BLaER1 treated with 17β-estradiol and CSF1 and Interleukin-3, amounts not matched to agents 10 nM and 100 nM (cell line): ENCODE results near the gene USP13.
"Not testable (repeated sequence)": the region's sequence is repeated elsewhere in the genome, so short reads cannot be mapped to it uniquely, and the experiment has no call there.

Source experiments
- H3K27ac ChIP-seq, 11 experiments: shearing (Covaris generic); formaldehyde crosslinking; 2 replicates each; pipeline ENCODE4 v1.8.1; 2022
- H3K27me3 ChIP-seq, 11 experiments: shearing (Covaris generic); formaldehyde crosslinking; 2 replicates each; pipeline ENCODE4 v1.8.1; 2022
- H3K36me3 ChIP-seq, 11 experiments: shearing (Covaris generic); formaldehyde crosslinking; 2 replicates each; pipeline ENCODE4 v1.8.1; 2022
- H3K4me1 ChIP-seq, 10 experiments: shearing (Covaris generic); formaldehyde crosslinking; 2 replicates each; pipeline ENCODE4 v1.8.1; 2022
- H3K4me2 ChIP-seq, 11 experiments: shearing (Covaris generic); formaldehyde crosslinking; 2 replicates each; pipeline ENCODE4 v1.8.1; 2022
- H3K4me3 ChIP-seq, 10 experiments: shearing (Covaris generic); formaldehyde crosslinking; 2 replicates each; pipeline ENCODE4 v1.8.1; 2022
- H3K9ac ChIP-seq, 11 experiments: shearing (Covaris generic); formaldehyde crosslinking; 2 replicates each; pipeline ENCODE4 v1.8.1; 2022
- H3K9me3 ChIP-seq, 11 experiments: shearing (Covaris generic); formaldehyde crosslinking; replicated peaks in 1 of 11; 2 replicates each; pipeline ENCODE4 v1.8.1; 2022
- H4K20me1 ChIP-seq, 11 experiments: shearing (Covaris generic); formaldehyde crosslinking; 2 replicates each; pipeline ENCODE4 v1.8.1; 2022
- Cebpa-rat ChIP-seq, 11 experiments: shearing (Covaris generic); IDR thresholded peaks; 2 replicates each; pipeline ENCODE4 v1.8.1; 2022

Gene USP13

GRCh38 chr3:179677884-179678283, 25.0 kb downstream of the USP13 start:
- Histone ChIP-seq H3K9ac (no peak overlapping the region), H3K4me1 (peaks cover 0 to 9% (median 0%) of the 10 kb centered on the region in 10 experiments; a peak in 3 of 20 replicates), H3K4me2 (no peak overlapping the region), H3K27ac (no peak overlapping the region), H3K9me3 (peaks cover 0 to 17% (median 4%) of the 10 kb centered on the region in 11 experiments; a peak in 8 of 22 replicates), H4K20me1 (peaks cover 0 to 73% (median 31%) of the 10 kb centered on the region in 11 experiments; a peak in 15 of 22 replicates), H3K27me3 (no peaks in the 10 kb centered on the region), H3K4me3 (no peak overlapping the region), H3K36me3 (peaks cover 0 to 58% (median 29%) of the 10 kb centered on the region in 11 experiments; a peak in 18 of 22 replicates)
- TF ChIP-seq Cebpa-rat (IDR thresholded peaks at IDR 0.05), result no peak

DNA sequence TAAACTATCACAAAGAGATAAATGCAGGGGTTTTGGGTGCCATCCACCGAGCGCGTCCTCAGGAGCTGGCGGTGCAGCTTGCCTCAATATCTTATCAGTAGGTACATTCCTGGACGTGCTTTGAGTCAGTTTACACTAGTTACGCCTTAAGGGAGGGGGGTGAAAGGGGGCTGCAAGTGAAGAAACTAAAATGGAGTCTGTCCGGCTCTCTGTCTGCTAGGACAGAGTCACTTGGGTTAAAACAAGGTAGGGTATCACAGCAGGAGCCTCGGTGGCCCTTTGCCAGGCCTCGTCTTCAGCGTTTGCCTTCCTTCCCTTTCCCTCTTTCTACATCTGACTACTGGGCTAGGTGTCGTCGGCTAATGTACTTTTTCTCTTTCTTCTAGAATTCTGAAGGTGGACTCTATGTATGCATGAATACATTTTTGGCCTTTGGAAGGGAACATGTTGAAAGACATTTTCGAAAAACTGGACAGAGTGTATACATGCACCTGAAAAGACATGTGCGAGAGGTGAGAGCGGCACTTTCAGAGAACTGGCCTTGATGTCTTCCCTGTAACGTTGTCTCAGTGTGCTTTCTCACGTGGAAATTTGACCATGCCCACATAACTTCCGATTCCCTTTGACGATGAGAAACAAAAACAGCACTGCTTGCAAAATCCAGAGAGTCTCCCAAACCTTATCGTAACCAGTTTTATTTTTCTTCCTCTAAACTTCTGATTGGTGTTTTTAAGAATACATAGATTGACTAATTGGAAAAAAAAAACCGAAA, 28.8 kb downstream of the USP13 start:
- H3K9ac ChIP-seq, result no peak overlapping the region
- H3K27ac ChIP-seq, result no peak overlapping the region
- no peaks in the 10 kb centered on the region; a peak in 1 of 22 replicates for H3K9me3 ChIP-seq
- H3K4me2 ChIP-seq, result no peak overlapping the region
- no peak for TF ChIP-seq Cebpa-rat (IDR thresholded peaks at IDR 0.05)
- H3K4me1 ChIP-seq, result no peaks in the 10 kb centered on the region; a peak in 1 of 20 replicates
- H3K4me3 ChIP-seq, result no peak overlapping the region
- no peaks in the 10 kb centered on the region for H3K27me3 ChIP-seq
- peaks cover 11 to 62% (median 45%) of the 10 kb centered on the region in 11 experiments; a peak in 21 of 22 replicates for H3K36me3 ChIP-seq
- H4K20me1 ChIP-seq, result peaks cover 0 to 46% (median 23%) of the 10 kb centered on the region in 11 experiments; a peak in 15 of 22 replicates

DNA sequence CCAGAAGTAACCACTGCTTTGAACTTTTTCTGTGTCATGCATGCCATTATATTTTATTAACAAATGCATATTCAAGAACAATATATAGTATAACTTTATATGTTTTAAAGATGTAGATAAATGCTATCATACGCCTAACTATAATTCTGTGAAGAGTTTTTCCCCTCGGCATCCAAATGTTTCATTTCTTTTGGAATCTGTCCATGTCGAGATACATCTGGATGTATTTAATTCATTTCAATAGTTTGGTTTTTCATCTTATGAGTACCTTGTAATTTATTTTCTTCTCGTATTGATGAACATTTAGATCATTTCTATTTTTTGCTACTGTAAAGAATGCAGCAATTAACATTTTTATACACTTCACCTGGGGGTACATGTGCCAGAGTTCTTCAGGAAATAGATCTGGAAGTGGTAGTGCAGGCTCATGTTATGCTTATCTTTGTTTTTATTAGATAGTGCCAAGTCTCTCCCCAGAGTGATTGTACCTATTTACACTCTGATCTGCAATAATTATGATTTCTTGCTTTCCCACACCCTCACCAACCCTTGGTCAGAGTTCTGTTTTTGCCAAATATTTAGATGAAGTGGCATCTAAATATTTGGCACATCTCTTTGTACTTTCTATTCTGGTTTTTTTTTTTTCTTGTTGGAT, 29.7 kb downstream of the USP13 start:
- H3K9me3 ChIP-seq, result no peaks in the 10 kb centered on the region; a peak in 1 of 22 replicates
- H3K9ac ChIP-seq, result no peak overlapping the region
- TF ChIP-seq Cebpa-rat (IDR thresholded peaks at IDR 0.05), result no peak
- H3K4me2 ChIP-seq, result no peak overlapping the region
- H3K4me3 ChIP-seq, result no peak overlapping the region
- peaks cover 0 to 6% (median under 1%) of the 10 kb centered on the region in 10 experiments; a peak in 9 of 20 replicates for H3K4me1 ChIP-seq
- no peaks in the 10 kb centered on the region for H3K27me3 ChIP-seq
- no peak overlapping the region for H3K27ac ChIP-seq
- H3K36me3 ChIP-seq, result peaks cover 11 to 71% (median 52%) of the 10 kb centered on the region in 11 experiments; a peak in 21 of 22 replicates
- peaks cover 0 to 37% (median 17%) of the 10 kb centered on the region in 11 experiments; a peak in 15 of 22 replicates for H4K20me1 ChIP-seq

DNA sequence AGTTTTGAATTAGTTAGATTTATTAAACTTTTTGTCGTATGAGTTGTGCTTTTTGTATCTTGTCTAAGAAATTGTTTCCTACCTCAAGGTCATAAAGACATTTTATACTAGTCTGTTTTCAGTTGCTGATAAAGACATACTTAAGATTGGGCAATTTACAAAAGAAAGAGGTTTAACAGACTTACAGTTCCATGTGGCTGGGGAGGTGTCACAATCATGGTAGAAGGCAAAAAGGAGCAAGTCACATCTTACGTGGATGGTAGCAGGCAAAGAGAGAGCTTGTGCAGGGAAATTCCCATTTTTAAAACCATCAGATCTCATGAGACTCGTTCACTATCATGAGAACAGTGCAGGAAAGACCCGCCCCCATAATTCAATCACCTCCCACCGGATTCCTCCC, 30.4 kb downstream of the USP13 start:
- H3K9ac ChIP-seq, H3K9me3 ChIP-seq, H3K4me2 ChIP-seq, H3K27me3 ChIP-seq, H3K4me3 ChIP-seq, H3K27ac ChIP-seq: not testable (repeated sequence)
- Histone ChIP-seq H3K36me3 (peaks cover 11 to 78% (median 57%) of the 10 kb centered on the region in 11 experiments; a peak in 21 of 22 replicates), H3K4me1 (peaks cover 0 to 14% (median 4%) of the 10 kb centered on the region in 10 experiments; a peak in 9 of 20 replicates), H4K20me1 (peaks cover 0 to 30% (median 16%) of the 10 kb centered on the region in 11 experiments; a peak in 15 of 22 replicates)

GRCh38 chr3:179687967-179688535, 35.2 kb downstream of the USP13 start:
- Histone ChIP-seq H4K20me1 (peaks cover 0 to 6% (median 0%) of the 10 kb centered on the region in 11 experiments; a peak in 4 of 22 replicates), H3K9me3 (peaks cover 0 to 8% (median 0%) of the 10 kb centered on the region in 11 experiments; a peak in 3 of 22 replicates), H3K36me3 (peaks cover 17 to 100% (median 88%) of the 10 kb centered on the region in 11 experiments; a peak in 21 of 22 replicates), H3K27ac (peak overlapping the region in 1 of 11 experiments; percentile 12; a peak in 2 of 22 replicates), H3K9ac (no peak overlapping the region), H3K4me1 (peaks cover 0 to 19% (median 6%) of the 10 kb centered on the region in 10 experiments; a peak in 10 of 20 replicates), H3K4me3 (no peak overlapping the region), H3K27me3 (no peaks in the 10 kb centered on the region), H3K4me2 (peak overlapping the region in 5 of 11 experiments; percentile 26 to 61 (median 46); a peak in 10 of 22 replicates)
- TF ChIP-seq Cebpa-rat (IDR thresholded peaks at IDR 0.05), result no peak

DNA sequence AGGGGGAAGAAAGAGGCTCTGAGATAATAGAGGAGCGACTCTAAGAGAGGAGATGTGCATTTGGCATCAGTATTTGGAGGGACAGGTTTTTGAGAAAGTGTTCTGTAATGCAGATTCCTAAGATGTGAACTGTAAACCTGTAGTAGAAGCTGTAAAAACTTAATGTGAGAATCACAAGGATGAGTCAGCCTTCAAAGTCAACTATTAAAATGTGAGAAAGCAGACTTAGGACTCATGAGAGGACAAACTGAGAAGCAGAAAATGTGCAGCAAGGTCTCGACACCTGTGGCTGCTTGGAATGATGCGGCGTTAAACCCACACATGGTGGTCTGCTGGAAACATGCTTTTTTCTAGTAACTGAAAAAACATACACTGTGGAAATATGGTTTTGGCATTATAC, 36.0 kb downstream of the USP13 start:
- peaks cover 0 to 8% (median 0%) of the 10 kb centered on the region in 11 experiments; a peak in 2 of 22 replicates for H3K9me3 ChIP-seq
- peaks cover 0 to 20% (median 6%) of the 10 kb centered on the region in 10 experiments; a peak in 11 of 20 replicates for H3K4me1 ChIP-seq
- H3K9ac ChIP-seq, result no peak overlapping the region
- H3K27me3 ChIP-seq, result no peaks in the 10 kb centered on the region
- H3K27ac ChIP-seq, result peak overlapping the region in 1 of 11 experiments; percentile 12; a peak in 1 of 22 replicates
- no peak for TF ChIP-seq Cebpa-rat (IDR thresholded peaks at IDR 0.05)
- peak overlapping the region in 3 of 11 experiments; percentile 46 to 61 (median 55); a peak in 4 of 22 replicates for H3K4me2 ChIP-seq
- peaks cover 0 to 6% (median 0%) of the 10 kb centered on the region in 11 experiments; a peak in 4 of 22 replicates for H4K20me1 ChIP-seq
- peaks cover 17 to 100% (median 91%) of the 10 kb centered on the region in 11 experiments; a peak in 21 of 22 replicates for H3K36me3 ChIP-seq
- H3K4me3 ChIP-seq, result no peak overlapping the region

- Histone ChIP-seq H3K36me3 (peaks cover 5 to 58% (median 42%) of the 10 kb centered on the region in 11 experiments; a peak in 20 of 22 replicates), H3K4me1 (peaks cover 27 to 60% (median 46%) of the 10 kb centered on the region in 10 experiments), H3K9me3 (peaks cover 0 to 8% (median 0%) of the 10 kb centered on the region in 11 experiments; a peak in 2 of 22 replicates), H4K20me1 (no peaks in the 10 kb centered on the region; a peak in 2 of 22 replicates), H3K4me2 (peak overlapping the region; percentile 49 to 95 (median 71); a peak in 21 of 22 replicates), H3K4me3 (no peak overlapping the region), H3K27me3 (no peaks in the 10 kb centered on the region), H3K9ac (peak overlapping the region in 5 of 11 experiments; percentile 3 to 63 (median 42); a peak in 5 of 22 replicates), H3K27ac (peak overlapping the region in 9 of 11 experiments; percentile 64 to 84 (median 76); a peak in 18 of 22 replicates)
- TF ChIP-seq Cebpa-rat (IDR thresholded peaks at IDR 0.05), result no peak
These were observed 41.9 kb downstream of the USP13 start for GRCh38 chr3:179694731-179695130.

GRCh38 chr3:179695672-179696313, 43.0 kb downstream of the USP13 start:
- Histone ChIP-seq H3K9me3 (peaks cover 0 to 7% (median 0%) of the 10 kb centered on the region in 11 experiments; a peak in 2 of 22 replicates), H3K36me3 (peaks cover 3 to 58% (median 38%) of the 10 kb centered on the region in 11 experiments; a peak in 20 of 22 replicates), H3K4me1 (peaks cover 27 to 70% (median 56%) of the 10 kb centered on the region in 10 experiments), H3K4me2 (peak overlapping the region; percentile 49 to 95 (median 71)), H3K27ac (peak overlapping the region; percentile 36 to 84 (median 75); a peak in 21 of 22 replicates), H4K20me1 (no peaks in the 10 kb centered on the region; a peak in 2 of 22 replicates), H3K9ac (peak overlapping the region; percentile 3 to 65 (median 50); a peak in 18 of 22 replicates), H3K27me3 (no peaks in the 10 kb centered on the region), H3K4me3 (peak overlapping the region in 5 of 10 experiments; percentile 17 to 39 (median 29); a peak in 4 of 20 replicates)
- TF ChIP-seq Cebpa-rat (IDR thresholded peaks at IDR 0.05), result peak in 7 of 11 experiments; percentile 49 to 83 (median 70); a peak in 11 of 22 replicates
